ENCODE measurements around the gene COX6A2. TPM values are rescaled to one million over a fixed set of nuclear protein-coding genes. Genes with fewer than 3 reads are reported as not detected.
"Not testable (repeated sequence)": the region's sequence is repeated elsewhere in the genome, so short reads cannot be mapped to it uniquely, and the experiment has no call there.

Gene COX6A2
- polyA plus RNA-seq, 4 donors, result 0.60 to 0.99 (median 0.79) TPM; not detected in 1

DNA sequence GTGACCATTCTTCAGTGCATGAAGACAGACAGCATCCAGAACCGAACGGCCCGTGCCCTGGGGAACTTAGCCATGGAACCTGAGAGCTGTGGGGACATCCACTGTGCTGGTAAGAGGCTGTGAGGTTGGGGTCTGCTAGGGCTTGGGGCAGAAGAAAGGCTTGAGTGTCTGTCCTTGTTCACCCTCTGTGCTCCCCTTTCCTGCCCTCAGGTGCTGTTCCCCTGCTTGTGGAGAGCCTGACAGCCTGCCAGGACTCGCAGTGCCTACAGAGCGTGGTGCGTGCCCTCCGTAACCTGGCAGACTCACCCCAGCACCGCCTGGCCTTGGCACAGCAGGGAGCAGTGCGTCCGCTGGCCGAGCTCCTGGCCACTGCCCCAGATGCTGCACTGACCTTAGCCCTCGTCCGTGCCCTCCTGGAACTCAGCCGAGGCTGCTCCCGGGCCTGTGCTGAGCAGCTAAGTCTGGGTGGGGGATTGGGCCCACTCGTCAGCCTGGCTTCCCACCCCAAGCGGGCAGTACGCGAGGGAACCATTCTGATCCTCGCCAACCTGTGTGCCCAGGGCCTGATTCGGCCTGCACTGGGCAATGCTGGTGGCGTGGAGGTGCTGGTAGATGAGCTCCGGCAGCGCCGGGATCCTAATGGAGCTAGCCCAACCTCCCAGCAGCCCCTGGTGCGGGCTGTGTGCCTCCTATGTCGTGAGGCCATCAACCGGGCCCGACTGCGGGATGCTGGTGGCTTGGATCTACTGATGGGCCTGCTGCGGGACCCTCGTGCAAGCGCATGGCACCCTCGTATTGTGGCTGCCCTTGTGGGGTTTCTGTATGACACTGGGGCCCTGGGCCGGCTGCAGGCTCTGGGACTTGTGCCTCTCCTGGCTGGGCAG lies 34.0 kb upstream of the COX6A2 start:
- DNase-seq (ENCODE audit: low read depth in 4 of 4, low spot score in 3 of 4), result no peak

DNA sequence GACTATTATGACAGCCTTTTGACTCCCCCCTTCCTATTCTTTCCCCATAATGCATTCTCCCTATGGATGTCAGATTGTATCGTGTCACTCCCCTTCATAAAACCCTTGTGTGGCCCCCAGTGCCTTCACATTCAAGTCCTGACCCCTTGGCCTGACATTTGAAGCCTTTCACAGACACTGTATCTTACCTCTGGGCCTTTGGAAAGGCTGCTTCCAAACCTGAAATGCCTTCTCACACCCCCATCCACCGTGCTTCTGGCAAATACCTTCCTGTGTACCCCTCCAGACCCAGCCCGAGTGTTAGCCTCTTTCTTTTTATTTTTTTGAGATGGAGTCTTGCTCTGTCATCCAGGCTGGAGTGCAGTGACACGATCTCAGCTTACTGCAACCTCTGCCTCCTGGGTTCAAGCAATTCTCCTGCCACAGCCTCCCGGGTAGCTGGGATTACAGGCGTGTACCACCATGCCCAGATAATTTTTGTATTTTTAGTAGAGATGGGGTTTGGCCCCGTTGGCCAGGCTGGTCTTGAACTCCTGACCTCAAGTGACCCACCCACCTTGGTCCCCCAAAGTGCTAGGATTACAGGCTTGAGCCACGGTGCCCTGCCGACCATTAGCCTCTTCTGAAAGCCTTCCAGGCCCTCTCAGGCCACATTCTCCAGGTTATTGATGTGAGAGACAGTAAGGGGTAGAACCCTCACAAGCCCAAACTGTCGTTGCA lies 33.2 kb upstream of the COX6A2 start:
- DNase-seq (ENCODE audit: low read depth in 4 of 4, low spot score in 3 of 4), result no peak

DNA sequence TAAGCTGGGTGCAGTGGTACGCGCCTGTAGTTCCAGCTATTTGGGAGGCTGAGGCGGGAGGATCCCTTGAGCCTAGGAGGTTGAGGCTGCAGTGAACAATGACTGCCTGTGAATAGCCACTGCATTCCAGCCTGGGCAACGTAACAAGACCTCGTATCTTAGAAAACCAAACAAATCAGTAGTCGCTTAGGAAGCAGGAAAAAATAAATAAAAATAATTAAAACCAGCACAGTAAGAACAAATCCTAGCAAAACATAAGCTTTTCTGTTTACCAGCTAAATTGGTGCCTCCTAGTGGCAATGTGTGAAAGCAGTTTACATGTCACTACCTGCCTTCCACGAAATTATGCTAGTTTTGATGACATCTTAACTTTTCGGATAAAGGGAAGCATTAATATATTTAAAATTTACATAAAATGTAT lies 32.4 kb upstream of the COX6A2 start:
- DNase-seq (ENCODE audit: low read depth in 4 of 4, low spot score in 3 of 4), result no peak

DNA sequence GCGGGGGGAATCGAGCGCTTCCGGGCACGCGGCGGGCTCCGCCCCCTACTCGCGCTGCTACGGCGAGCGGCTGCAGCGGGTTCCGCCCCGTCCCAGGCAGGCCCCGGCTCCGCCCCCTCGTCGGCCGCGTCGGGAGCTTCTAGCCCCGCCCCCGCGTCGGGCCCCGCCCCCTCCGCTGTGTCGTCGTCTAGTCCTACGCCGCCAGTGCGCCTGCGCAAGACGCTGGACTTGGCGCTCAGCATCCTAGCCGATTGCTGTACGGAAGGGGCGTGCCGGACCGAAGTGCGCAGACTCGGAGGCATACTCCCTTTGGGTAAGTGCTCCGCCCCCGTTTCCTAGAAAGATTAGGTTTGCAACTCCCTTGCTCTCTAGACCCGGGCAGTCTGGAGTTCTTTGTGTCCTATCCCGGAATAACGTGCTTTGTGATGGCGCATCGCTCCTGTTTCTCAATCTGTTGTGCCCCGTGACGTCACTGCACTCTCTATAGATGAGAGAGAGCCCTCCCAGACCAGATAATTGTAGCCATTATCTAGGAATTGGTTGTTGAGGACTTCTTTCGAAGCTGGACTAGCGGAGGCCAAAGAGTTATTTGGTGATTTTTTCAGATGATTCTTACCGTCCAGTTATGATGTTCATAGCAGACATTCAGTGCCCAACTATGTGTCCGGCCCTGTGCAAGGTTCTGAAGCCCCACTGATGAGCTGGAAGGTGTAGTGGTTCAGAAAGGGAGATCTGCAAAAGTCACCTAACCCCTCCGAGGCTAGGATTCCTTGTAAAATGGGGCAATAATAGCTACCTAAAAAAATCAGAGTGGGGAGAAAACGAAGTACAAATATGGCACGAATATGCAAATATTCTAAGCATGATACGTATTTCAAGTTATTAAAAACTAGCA lies 31.8 kb upstream of the COX6A2 start:
- peak; percentile 97 to 99 (median 98) for DNase-seq (ENCODE audit: low read depth in 4 of 4, low spot score in 3 of 4)

DNA sequence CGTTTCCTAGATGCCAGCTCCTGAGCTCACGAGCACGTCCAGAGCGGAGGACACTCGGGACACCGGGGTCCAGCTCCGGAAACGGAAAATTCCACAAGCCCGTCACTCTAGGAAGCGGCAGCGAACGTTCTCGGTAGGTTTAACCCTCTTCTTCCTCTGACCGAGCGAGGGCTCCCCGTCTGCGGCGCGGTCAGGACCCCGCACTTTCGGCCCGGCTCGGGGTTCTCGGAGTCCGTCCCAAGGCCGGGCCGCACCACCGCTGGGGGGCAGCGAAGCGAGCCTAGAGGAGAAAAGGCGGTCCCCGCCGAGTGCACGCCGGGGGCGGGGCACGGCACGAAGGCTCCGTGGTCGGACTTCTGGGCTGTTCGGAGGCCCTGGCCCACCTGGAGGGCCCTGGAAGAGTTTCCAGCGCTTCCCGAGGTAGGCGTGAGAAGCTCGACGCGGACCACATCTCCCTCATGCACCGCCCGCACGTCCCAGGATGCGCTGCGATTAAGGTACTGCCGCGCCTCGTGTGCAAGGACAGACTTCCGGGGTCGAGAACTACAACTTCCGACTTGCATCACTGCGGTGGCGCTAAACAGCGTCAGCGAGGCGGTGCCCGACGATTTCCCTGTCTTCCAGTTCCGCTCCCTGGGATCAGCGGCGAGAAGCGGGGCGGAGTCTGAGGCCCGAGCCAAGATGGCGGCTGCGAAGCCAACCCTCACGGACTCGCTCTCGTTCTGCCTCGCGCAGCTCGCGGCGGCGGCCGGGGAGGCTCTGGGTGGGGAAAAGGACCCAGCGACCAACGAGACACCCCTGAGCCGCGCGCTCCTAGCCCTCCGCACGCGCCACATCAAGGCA lies 30.9 kb upstream of the COX6A2 start, which contains the start of gene ARMC5:
ARMC5 (plus strand) TSS at position 658 of the 843 bp plus-strand sequence; CDS start at position 682, 24 bp downstream.
- peak; percentile 94 to 96 (median 96) for DNase-seq (ENCODE audit: low read depth in 4 of 4, low spot score in 3 of 4)

DNA sequence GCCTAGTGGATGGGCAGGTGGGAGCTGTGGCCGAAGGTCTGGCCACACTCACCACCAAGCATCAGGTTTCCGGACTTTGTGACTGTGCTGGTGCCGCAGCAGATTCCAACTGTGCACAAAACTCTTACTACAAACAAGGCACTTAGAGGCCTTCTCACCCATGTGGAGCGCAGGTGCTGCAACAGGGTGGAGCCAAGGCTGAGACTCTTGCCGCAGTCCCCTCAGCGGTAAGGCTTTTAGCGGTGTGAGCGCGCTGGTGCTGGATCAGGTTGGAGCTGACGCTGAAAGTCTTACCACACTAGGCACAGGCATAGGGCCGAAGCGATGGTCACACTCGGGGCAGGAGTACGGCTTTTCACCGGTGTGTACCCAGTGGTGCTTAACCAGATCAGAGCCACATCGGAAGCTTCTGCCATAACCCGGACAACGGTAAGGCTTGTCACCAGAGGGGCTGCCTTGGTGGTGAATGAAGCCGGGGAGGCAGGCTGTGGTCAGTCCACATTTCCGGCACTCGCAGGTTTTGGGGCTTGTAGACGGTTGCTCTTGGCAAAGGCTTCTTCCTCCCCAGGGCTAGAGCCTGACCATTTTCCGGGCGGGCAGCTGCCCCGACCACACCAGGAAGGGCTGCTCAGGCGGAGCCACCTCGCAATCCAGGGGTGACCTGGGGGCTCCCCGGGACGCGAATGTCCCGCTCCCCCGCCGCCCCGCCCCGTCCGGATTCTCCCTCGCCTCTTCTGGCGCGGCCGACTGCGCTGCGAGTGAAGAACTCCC lies 30.1 kb upstream of the COX6A2 start:
- no peak for DNase-seq (ENCODE audit: low read depth in 4 of 4, low spot score in 3 of 4)

DNA sequence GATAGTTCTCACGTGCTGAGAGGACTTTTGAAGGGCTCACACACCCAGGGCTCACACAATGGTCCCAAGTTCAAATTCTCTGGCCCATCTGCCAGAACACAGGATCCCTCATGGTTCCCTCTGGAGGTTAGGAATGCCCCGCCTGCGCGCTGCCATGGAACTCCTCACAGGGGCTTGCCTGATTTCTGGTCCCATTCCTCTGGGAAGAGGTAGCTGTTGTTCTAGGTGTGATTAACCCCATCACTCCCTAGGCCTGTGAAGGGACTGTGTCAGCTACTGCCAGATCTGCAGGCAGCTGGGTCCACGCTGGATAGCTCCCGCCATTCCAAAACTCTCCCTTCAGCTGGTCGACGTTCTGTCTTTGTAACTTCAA lies 28.8 kb upstream of the COX6A2 start:
- DNase-seq (ENCODE audit: low read depth in 4 of 4, low spot score in 3 of 4), result no peak

DNA sequence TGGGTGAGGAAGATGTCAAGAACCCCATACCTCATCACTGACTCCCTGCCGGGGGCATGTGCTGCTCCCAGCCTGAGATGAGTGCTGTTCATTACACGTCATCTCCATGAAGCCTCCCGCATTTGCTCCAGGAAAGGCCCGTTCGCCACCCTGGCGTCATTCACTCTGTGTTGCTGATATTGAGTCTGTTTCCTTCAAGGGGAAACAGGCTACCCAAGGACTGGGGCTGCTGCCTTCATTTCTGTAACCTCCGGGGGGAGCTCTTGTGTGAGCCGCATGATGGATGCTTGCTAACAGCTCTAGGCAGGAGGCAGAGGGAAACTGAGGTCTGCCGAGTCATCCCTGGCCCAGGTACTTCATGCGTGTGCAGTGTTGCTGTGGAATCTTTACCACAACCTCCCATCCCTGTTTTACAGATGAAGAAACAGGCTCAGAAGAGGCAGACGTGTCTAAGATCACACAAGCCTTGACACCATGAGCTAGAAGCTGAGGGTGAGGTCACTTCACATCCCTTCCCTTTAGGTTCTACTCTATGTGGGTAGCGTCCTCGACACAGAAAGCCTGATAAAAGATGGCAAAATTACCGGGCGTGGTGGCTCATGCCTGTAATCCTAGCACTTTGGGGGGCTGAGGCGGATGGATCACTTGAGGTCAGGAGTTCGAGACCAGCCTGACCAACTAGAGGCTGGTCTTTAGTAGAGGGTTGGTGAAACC lies 27.6 kb upstream of the COX6A2 start:
- DNase-seq (ENCODE audit: low read depth in 4 of 4, low spot score in 3 of 4), result no peak

DNA sequence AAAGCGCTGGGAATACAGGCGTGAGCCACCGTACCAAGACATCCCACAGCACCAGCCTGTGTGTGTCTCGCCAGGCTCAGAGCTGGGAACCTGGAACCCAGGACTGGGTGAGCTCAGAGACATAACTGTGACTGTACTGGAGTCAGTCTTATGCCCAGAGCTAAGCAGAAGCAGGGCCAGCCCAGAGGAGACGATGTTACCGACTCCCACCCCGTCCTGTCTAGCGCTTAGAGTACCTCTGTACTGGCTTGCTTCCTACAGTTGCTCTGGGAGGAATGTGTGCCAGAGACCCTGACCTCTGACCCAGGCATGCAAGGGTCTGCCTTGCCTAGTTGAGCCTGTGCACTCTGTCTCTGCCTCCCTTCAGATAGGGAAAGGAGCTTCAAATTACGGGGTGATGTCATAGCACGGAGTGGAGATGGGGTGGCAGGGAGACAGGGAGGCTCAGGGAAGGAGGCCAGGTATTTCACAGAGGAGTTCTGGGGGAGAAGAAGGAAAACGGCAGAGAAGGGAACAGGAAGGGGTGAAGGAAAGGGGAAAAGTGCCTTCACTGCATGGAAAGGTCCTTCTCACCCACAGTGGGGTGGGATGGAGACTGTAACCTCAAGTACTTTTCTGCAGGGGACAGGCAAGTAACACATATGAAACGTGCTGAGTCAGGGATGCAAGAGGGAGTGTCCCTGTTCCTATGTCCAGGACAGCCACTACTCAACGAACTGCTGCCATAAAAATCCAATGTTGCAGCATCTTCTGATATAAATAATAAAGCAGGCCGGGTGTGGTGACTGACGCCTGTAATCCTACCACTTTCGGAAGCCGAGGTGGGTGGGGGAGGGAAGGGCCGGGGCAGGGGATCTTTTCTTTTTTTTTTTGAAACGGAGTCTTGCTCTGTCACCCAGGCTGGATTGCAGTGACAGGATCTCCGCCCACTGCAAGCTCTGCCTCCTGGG lies 25.4 kb upstream of the COX6A2 start:
- no peak for DNase-seq (ENCODE audit: low read depth in 4 of 4, low spot score in 3 of 4)

DNA sequence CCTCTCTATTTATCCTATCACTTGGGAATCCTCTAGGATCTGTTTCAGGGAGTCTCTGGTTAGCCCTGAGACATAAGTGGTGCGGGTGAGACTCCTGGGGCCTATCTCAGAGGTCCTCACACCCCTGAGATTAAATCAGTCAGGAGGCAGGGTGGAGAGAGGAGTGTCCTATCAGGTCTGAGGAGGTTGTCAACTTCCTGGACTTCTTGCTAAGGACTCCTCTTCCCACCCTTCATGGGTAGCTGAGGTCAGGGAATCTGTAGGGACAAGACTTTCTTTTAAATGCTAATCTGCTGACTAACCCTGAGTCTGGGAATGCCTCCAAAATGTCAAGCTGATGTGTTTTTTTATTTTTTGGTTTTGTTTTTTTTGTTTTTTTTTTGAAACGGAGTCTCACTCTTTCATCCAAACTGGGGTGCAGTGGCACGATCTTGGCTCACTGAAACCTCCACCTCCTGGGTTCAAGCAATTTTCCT lies 24.5 kb upstream of the COX6A2 start:
- no peak for DNase-seq (ENCODE audit: low read depth in 4 of 4, low spot score in 3 of 4)

DNA sequence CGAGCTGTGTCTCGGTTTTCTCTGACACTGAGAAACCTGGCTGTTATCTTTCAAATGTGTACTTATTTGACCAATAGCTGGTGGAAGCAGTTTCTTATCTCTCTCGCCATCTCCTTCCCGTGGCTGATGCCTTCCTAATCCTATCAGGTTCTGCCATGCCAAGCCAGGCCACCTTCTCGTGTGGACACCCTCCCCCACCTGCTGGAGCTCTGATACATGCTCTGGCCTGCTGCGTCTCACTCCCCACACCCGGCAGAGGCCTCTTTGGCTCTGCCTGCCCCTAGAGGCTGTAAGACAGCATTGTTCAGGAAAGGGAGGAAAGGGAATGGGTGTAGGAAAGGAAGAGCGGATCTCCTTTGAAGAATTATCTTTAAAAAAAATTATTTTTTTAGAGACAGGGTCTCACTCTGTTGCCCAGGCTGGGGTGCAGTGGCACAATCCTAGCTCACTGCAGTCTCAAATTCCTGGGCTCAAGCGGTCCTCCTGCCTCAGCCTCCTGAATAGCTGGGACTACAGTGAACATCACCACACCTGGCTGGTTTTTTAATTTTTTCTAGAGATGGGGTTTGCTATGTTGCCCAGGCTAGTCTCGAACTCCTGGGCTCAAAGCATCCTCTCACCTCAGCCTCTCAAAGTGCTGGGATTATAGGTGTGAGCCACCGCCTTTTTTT lies 23.7 kb upstream of the COX6A2 start:
- DNase-seq (ENCODE audit: low read depth in 4 of 4, low spot score in 3 of 4), result no peak

DNA sequence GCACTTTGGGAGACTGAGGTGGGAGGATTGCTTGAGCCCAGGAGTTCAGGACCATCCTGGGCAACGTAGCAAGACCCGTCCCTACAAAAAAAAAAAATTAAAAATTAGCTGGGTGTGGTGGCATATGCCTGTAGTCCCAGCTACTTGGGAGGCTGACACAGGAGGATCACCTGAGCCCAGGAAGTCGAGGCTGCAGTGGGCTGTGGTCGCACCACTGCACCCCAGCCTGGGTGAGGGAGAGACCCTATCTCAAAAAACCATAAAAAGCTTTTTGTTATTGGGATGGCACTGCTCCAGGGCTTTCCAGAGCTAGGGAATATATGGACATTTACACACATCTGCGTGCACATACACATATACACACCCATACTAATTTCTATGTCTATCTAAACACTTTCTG lies 23.0 kb upstream of the COX6A2 start:
- DNase-seq (ENCODE audit: low read depth in 4 of 4, low spot score in 3 of 4), result no peak

DNA sequence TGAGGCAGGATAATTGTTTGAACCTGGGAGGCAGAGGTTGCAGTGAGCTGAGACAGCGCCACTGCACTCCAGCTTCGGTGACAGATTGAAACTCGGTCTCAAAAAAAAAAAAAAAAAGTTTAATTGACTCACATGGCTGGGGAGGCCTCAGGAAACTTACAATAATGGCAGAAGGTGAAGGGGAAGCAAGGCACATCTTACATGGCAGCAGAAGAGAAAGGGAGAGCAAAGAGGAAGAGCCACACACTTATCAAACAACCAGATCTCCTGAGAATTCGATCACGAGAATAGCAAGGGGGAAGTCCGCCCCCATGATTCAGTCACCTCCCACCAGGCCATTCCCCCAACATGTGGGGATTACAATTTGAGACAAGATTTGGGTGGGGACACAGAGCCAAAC lies 17.8 kb upstream of the COX6A2 start:
- not testable (repeated sequence) for DNase-seq (ENCODE audit: low read depth in 4 of 4, low spot score in 3 of 4)

DNA sequence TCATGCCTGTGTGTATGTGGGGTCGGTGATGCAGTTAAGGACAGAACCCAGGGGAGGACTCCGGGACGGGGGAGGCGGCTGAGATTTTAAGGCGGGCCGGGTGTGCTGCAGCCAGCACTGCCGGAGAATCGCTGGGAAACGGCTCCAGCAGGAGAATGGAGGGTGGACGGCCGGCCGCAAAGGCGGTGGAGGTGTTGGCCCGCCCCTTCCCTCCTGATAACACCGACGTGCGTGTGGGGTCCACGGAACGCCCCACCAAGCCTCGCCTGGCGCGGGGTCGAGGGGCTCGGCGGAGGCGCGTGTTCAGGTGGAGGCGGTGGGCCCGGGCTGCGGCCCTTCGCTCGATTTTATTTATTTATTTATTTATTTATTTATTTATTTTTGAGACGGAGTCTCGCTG lies 13.8 kb upstream of the COX6A2 start:
- DNase-seq (ENCODE audit: low read depth in 4 of 4, low spot score in 3 of 4), result no peak

DNA sequence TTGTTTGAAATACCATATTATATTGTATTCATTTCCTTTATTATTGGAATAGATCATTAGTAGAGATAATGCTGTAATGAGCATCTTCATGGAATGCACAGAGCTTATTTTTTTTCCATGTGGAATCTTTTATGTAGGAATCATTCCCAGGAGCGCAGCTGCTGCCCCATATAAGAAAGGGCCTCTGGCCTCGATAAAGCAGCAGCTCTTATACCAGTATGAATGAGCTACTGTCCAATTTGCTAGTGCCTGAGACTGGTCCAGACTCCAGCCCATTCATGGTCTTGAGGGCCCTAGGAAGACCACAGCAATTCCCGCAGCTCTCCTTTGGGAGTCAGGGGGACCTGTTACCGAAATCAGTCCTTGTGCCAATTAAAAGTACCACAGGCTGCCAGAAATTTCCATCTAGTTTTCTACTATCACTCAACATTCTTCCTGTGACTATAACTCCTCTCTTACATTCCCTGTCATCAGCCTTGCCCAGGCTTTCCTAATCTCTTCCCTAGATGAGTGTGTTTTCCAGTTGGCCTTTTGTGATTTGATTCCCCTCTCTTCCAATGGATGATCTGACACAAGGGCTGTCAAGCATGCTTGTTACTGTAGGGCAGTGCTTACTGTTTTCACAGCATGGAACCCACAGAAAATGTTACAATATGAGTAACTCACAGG lies 12.5 kb upstream of the COX6A2 start:
- DNase-seq (ENCODE audit: low read depth in 4 of 4, low spot score in 3 of 4), result no peak

DNA sequence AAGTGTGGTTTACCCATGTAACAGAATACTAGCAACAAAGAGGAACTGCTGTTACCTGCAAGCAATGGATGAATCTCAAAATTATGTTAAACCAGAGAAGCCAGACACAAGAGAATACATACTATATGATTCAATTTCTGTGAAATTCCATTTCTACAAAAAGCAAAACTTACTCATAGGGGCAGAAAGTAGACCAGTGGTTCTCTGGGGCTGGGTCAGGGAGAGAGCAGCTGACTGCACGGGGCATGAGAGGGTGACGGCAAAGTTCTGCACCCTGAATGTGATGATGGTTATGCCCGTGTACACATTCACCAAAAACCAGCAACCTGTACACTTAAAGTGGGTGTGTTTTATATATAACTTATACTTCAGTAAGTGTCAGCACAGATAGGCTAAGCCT lies 11.4 kb upstream of the COX6A2 start:
- no peak for DNase-seq (ENCODE audit: low read depth in 4 of 4, low spot score in 3 of 4)

Measured in left renal pelvis (tissue), 4 donors.